HG03442 (cell line): ENCODE results near the gene IFI44.

Experiments used
- ATAC-seq: cut with Tn5 transposase; IDR thresholded peaks from one replicate; pipeline ENCODE4 v1.9.1; 2021; ENCODE audit warnings: mild to moderate bottlenecking, moderate library complexity; ENCODE audit not compliant: unreplicated experiment

The IFI44 gene, protein sequence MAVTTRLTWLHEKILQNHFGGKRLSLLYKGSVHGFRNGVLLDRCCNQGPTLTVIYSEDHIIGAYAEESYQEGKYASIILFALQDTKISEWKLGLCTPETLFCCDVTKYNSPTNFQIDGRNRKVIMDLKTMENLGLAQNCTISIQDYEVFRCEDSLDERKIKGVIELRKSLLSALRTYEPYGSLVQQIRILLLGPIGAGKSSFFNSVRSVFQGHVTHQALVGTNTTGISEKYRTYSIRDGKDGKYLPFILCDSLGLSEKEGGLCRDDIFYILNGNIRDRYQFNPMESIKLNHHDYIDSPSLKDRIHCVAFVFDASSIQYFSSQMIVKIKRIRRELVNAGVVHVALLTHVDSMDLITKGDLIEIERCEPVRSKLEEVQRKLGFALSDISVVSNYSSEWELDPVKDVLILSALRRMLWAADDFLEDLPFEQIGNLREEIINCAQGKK

DNA sequence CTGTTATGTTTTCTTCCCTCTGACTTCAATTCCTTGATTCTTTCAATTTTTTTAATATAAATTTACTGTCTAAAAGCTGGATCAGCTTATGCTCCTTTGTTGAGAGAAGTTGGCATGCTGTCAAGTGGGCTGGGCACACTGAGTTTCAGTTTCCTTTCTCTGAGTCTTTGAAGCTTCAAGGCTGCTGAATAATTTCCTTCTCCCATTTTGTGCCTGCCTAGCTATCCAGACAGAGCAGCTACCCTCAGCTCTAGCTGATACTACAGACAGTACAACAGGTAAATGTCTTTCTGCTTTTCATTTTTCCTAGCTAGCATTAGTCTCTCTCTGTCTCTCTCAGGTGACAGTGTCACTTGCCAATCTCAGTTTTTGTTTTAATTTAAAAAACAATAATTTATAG is at the start of gene IFI44:
TSS of gene IFI44 (plus strand) at position 204 of the 400 bp plus-strand sequence. CDS start 365 bp downstream, outside the sequence.
- peak; percentile 93 for ATAC-seq

DNA sequence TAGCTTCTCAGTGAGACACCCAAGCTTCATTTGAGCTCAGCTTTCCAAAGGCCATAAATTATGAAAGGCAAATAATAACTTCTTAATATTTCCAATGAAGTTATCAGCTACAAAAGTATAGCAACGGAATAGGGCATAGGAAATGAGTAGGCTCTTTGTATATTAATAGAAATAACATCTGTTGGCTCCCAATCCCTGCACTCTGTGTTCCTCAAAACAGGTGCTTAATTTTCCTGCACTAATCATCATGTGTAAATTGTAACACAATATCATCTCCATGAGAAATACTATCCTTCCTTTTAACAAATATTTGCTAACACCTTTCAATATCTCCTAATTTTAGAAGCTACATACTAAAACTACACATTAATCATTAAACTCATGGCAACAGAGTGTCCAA is 48.6 kb upstream of the IFI44 start:
- no peak for ATAC-seq

DNA sequence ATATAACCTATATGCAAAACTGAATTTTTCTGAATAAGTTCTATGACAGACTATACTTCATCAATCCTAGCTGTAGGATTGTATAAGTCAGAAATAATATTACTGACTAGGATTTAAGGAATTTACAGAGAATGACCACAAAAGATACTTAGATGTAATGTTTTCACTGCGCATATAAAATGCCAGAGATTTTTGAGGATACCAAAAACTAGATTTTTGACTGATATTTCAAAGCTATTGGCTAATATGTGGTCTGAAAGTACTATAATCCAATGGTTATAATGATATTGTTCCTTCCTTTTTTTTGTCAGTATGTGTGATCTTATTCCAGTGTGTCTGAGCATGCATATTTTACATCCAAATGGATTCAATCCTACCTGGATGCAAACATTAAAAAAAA is 46.4 kb upstream of the IFI44 start:
- ATAC-seq = no peak

DNA sequence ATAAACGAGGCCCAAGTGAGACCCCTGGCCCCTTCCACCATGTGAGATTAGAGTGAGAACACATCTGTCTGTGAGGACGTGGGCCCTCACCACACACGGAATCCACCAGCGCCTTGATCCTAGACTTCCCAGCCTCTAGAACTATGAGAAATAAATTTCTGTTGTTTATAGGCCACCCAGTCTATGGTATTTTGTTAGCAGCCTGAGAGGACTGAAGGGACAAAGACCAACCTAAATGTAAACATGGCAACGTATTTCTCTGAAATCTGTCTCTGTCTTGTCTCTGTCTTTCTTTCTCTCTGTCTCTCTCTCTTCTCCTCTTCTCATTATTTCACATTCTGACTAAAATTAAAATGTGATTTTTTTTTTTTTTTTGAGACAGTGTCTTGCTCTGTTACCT is 45.0 kb upstream of the IFI44 start:
- no peak for ATAC-seq

DNA sequence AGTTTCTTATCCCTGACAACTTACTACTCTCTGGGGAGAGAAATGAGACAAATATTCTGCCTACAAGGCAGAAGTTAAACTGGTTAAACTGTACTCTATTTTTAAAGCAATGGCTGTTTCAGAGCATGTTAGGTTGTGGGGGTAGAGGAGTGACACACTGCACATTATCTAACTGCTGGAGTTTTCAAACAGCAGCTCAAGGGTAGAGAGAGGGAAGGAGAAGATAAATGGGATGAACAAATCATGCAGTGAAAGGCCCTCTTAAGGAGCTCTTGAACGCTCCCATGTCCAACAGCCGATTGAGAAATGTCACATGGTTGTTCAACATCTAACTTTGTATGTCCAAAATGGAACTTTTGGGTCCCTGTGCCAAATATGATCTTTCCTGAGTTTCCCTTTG is 43.4 kb upstream of the IFI44 start:
- no peak for ATAC-seq

DNA sequence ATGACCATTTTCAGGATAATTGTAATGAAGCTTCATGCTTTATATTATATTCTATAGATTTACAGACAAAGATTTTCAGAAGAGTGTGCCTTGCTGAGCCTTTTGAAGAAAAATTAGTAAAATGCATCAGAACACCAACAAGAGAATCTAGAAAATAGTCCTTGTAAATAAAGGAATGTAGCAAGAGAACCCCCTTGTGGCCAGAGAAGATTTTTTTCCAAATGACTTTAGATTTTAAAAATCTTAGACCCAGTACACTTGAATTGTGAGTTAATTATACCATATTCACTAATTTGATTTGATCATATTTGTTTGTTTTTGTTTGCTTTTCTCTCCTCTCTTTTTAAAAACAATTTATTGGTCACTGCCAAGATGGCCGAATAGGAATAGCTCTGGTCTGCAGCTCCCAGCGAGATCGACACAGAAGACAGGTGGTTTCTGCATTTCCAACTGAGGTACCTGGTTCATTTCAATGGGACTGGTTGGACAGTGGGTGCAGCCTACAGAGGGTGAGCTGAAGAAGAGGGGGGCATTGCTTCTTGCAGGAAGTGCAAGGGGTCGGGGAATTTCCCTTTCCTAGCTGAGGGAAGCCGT is 42.2 kb upstream of the IFI44 start:
- ATAC-seq = no peak

DNA sequence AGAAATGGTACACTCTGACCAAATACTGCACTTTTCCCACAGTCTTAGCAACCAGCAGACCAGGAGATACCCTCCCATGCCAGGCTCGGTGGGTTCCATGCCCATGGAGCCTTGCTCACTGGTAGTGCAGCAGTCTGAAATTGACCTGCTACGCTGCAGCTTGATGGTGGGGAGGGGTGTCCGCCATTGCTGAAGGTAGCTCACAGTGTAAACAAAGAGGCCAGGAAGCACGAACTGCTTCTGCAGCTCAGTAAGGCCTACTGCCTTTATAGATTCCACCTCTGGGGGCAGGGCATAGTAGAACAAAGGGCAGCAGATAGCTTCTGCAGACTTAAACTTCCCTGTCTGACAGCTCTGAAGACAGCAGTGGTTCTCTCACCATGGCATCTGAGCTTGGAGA is 41.7 kb upstream of the IFI44 start:
- ATAC-seq = no peak

DNA sequence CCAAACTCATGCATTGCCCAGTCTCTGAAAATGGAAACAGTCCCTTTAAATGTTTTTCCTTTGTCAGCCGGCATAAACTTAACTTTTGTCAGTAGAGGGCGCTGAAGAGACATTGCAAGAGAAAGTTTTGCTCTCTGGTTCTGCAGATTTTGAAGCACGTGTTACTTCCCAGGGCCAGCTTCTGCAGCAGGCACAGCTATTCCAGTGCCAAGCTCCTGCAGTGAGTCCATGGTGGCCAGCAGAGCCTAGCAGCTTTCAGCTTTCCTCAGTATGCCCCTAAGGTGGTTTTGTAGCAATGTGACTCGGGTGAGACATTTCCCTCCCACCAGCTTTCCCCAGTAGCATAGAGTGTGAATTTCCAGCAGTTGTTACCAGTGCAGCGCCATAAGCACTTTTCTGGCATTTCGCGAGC is 32.0 kb upstream of the IFI44 start:
- ATAC-seq = peak; percentile 49

DNA sequence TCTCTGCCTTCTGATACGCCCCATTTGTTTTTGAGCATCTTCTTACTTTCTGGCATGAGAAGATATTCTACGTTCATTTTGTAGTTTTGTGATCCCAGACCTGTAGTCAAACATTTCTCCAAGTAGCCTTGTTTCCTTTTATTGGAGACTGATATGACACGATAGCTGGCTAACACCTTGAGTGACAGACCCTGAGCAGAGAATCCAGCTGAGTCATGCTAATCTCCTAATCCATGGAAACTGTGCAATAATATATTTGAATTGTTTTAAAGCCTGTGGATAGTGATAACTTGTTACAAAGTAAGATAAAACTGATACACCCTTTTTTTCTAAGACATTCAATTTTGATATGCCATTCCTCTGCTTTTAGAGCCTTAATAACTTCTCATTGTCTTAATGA is 30.6 kb upstream of the IFI44 start:
- ATAC-seq = no peak

DNA sequence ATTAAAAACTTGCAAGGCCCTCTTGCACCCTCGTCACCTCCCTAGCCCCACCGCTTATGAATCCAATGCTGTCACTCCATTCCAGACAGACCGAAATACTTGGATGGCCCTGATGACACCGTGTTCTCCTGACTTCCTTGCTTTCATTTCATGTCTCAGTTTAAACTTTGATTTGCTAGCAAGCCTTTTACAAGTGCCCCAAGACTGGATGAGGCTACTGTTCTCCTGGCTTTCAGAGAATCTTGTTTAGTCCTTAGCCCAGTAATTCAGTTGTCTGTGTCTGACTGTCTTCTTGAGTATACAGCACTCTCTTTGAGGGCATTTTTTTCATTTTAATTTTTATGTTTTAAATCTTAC is 30.2 kb upstream of the IFI44 start:
- ATAC-seq = peak; percentile 4

DNA sequence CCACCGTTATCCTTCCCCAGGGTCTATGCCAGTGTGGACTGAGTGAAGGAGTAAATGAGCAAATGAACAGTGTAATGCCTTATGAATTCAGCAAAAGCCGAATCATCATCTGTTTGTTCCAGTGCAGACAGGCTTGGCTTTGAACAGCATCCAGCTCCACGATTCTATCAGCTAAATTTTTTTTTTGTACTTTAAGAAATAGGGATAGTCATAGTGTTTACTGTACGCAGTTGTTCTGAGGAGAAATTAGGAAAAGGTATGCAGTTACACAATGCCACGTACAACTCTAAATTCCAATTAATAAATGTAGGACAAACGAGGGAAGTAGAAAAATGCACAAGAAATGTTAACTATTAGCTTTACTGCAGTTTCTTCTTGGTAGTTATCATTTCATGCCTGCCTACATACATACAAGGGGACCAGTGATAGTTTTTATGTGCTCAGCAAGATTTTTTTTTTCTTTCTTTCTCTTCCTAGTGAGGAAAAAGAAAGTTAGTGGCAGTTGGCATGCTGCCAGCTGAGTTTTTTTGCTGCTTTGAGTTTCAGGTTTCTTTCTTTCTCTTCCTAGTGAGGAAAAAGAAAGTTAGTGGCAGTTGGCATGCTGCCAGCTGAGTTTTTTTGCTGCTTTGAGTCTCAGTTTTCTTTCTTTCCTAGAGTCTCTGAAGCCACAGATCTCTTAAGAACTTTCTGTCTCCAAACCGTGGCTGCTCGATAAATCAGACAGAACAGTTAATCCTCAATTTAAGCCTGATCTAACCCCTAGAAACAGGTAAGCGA is 29.6 kb upstream of the IFI44 start, which contains the start of gene IFI44L:
TSS of gene IFI44L (plus strand) at position 646 of the 777 bp plus-strand sequence. CDS start 7,468 bp downstream, outside the sequence.
- ATAC-seq = peak; percentile 27

DNA sequence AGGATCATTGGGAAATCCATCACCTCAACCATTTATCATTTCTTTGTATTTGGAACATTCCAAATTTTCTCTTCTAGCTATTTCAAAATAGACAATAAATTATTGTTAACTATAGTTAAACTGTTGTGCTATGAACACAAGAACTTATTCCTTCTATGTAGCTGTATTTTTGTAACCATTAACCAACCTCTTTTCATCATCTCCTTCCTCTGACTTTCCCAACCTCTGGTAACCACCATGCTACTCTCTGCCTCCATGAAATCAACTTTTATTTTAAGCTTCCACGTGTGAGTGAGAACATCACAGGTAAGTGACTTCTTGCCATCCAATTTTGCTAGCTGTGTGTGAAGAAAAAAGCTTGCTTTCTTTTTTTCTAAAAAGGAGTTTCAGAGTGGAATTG is 29.0 kb upstream of the IFI44 start:
- ATAC-seq = no peak

DNA sequence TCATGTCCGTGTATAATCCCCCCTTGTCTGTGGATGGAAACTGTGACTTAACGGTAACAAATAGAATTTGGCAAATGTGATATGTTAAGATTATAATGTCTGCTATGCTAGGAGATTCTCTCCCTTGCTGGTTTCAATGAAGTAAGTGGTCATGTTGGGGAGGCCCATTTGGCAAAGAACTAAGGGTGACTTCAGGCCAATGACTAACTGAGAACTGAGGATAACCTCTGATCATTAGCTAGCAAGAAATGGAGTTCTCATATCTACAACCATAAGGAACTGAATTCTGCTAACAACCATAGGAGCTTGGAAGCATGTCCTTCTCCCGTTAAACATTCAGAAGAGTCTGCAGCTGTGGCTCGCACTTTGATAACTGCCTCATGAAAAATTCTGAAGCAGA is 27.1 kb upstream of the IFI44 start:
- no peak for ATAC-seq

DNA sequence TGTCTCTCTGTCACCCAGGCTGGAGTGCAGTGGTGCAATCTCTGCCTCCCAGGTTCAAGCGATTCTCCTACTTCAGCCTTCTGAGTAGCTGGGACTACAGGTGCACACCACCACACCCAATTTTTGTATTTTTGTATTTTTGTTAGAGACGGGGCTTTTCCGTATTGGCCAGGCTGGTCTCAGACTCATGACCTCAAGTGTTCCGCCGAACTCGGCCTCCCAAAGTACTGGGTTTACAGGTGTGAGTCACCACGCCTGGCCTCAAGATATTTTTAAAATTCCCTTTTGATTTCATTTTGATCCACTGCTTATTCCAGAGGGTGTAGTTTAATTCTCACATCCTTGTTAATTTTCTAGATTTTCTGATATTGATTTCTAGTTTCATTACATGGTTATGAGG is 25.6 kb upstream of the IFI44 start:
- no peak for ATAC-seq

DNA sequence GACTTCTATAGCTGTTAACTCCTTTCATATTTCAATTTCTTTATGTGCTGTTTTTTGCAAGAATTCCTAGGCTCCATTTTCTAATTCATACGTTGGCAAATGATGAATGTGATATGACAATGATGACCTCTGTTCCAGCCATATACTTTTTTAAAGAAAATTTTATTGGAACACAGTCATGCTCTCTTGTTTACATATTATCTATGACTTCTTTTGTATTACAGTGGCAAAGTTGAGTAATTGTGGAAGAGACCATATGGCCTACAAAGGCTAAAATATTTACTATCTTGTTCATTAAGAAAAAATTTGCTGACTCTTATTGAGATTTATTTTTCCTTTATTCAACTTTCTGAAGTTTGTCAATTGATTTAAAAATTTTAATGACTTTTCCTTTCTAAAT is 22.3 kb upstream of the IFI44 start:
- no peak for ATAC-seq

DNA sequence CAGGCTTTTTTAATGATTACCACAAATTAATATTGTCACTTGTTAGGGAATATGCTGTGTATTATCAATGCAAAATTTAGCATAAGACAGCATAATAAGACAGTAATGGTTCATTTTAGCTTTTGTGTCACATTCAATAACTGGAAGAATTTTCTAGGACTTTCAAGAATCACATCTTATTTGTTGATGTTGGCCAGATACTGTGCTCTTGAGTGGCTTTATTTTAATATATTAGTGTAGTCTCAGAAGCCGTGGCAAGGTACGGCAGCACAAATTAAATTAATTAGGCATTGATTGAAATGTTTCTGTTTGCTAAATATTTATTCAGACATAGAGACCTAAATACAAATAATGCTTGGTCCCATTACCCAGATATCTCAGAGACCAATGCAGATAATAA is 19.0 kb upstream of the IFI44 start:
- ATAC-seq = no peak

DNA sequence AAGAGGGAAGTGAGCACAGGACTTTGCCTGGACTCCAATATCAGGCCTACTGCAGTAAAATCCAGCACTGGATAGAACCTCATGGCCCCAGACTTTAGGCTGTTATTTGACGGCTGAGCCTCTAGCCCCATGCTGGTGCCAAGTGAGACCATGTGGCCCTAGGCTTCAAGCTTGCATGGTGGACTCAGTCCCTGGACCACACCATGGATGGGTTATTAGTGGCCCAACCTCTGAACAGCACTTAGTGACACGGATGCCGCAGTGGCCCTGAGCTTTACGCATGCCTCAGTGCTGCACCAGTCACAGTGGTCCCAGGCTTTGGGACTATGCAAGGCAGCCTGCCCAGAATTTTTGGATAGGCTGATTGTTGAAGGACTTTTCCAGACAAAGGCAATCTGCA is 16.4 kb upstream of the IFI44 start:
- no peak for ATAC-seq

DNA sequence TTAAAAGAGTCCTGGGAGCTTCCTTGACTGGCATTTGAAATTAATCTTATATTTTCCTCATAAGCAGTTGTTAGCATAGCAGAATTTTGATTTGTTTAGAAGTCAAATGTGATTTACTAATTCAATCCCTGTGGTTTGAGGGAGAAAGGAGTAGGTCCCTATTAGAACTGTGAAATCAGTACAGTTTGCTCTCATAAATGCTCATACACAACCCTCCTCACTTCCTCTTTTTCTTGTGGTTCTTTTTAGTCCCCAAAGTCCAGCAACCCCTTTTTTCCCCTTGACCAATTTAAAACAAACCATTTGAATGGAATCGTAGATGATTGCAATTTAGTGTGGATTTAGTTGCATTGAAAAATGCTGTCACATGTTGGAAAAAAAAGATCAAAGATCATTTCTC is 9.2 kb upstream of the IFI44 start:
- ATAC-seq = peak; percentile 84

DNA sequence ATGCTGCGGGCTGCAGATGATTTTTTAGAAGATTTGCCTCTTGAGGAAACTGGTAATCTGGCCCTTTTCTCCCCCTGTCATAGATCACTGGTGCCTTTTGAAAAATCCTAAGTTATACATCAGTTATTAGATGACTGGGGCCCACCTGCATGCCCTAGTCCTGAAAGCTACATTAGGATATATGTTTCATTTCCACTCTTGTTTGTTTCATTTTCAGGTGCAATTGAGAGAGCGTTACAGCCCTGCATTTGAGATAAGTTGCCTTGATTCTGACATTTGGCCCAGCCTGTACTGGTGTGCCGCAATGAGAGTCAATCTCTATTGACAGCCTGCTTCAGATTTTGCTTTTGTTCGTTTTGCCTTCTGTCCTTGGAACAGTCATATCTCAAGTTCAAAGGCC is 8.1 kb upstream of the IFI44 start:
- ATAC-seq = no peak

DNA sequence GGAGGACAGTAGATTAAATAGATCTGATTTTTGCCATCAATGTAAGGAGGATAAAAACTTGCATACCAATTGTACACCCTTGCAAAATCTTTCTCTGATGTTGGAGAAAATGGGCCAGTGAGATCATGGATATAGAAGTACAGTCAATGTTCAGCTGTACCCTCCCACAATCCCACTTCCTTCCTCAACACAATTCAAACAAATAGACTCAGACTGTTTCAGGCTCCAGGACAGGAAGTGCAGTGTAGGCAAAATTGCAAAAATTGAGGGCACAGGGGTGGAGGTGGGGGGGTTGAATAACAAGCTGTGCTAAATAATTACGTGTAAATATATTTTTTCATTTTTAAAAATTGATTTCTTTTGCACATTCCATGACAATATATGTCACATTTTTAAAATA is 3.9 kb upstream of the IFI44 start:
- ATAC-seq = no peak

DNA sequence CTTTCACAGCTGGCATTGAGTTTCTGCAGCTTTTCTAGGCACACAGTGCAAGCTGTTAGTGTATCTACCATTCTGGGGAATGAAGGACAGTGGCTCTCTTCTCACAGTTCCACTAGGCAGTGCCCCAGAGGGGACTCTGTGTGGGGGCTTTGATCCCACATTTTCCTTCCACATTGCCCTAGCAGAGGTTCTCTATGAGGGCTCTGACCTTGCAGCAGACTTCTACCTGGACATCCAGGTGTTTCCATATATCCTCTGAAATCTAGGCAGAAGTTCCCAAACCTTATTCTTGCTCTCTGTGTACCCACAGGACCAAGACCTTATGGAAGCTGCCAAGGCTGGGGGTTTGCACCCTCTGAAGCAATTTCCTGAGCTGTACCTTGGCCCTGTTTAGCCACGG is 2.4 kb upstream of the IFI44 start:
- ATAC-seq = no peak
